Type B pancreatic cell (in vitro differentiated cells): ENCODE results near the gene SYNPR. TPM values are rescaled to one million over a fixed set of nuclear protein-coding genes. Genes with fewer than 3 reads are reported as not detected.
A peak's percentile ranks its signal among the peaks of the same experiment; 100 is the strongest.

Experiments
- DNase-seq: peaks from one replicate; pipeline ENCODE4 v3.0.0; 2021; ENCODE audit warnings: mixed read lengths; ENCODE audit not compliant: unreplicated experiment; ENCODE audit errors: extremely low spot score
- H3K27ac Mint-ChIP-seq: 2 replicates; pipeline ENCODE4 v1.8.0; 2021; ENCODE audit warnings: mild to moderate bottlenecking, mixed read lengths
- H3K27me3 Mint-ChIP-seq: 2 replicates; pipeline ENCODE4 v1.8.0; 2021; ENCODE audit warnings: mixed read lengths
- H3K36me3 Mint-ChIP-seq: 2 replicates; pipeline ENCODE4 v1.8.0; 2021; ENCODE audit warnings: mixed read lengths
- H3K4me1 Mint-ChIP-seq: one replicate; pipeline ENCODE4 v1.8.0; 2021; ENCODE audit warnings: mixed read lengths; ENCODE audit not compliant: unreplicated experiment
- H3K4me3 Mint-ChIP-seq: 2 replicates; pipeline ENCODE4 v1.8.0; 2021; ENCODE audit warnings: mild to moderate bottlenecking, mixed read lengths
- H3K9me3 Mint-ChIP-seq: 2 replicates; pipeline ENCODE4 v1.8.0; 2021; ENCODE audit warnings: mixed read lengths
- total RNA-seq: library from RNA; stranded (reverse); gene quantifications from 2 replicates; pipeline ENCODE4 v1.2.1, GENCODE V29; 2021; ENCODE audit warnings: low replicate concordance
- TF ChIP-seq, protein P1 (sequence below): fragments of 200-600 bp; sonication (generic); conservative IDR thresholded peaks from 2 replicates; pipeline ENCODE4 v1.5.0; 2021; ENCODE audit warnings: antibody characterized with exemption, mild to moderate bottlenecking

The SYNPR gene
- total RNA-seq, 1 donor from 2014 or later = 2.3 TPM

DNA sequence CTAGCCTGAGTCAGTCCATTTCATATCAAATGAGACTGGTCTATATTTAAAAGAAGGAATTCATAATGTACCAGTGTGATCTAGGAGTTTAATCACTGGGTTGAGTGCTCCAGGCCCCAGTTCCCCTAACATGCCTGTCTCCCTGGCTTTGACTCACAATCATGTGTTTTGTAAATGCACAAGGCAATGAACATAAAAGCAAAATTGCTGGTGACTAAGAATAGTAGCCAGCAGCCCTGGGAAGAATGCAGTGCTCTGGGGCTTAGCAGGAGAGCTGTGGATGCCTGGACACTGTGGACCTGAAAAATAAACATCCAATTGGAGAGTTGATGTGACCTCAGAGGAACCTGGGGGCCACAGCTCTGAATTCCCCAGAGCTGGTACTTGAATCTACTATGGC is 50.3 kb downstream of the SYNPR start:
- TF ChIP-seq, protein P1, sequence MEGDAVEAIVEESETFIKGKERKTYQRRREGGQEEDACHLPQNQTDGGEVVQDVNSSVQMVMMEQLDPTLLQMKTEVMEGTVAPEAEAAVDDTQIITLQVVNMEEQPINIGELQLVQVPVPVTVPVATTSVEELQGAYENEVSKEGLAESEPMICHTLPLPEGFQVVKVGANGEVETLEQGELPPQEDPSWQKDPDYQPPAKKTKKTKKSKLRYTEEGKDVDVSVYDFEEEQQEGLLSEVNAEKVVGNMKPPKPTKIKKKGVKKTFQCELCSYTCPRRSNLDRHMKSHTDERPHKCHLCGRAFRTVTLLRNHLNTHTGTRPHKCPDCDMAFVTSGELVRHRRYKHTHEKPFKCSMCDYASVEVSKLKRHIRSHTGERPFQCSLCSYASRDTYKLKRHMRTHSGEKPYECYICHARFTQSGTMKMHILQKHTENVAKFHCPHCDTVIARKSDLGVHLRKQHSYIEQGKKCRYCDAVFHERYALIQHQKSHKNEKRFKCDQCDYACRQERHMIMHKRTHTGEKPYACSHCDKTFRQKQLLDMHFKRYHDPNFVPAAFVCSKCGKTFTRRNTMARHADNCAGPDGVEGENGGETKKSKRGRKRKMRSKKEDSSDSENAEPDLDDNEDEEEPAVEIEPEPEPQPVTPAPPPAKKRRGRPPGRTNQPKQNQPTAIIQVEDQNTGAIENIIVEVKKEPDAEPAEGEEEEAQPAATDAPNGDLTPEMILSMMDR = no peak
- Mint-ChIP-seq H3K27ac (no peak overlapping the region), H3K4me1 (peaks cover 12% of the 10 kb centered on the region), H3K4me3 (no peak overlapping the region), H3K9me3 (no peaks in the 10 kb centered on the region), H3K36me3 (no peaks in the 10 kb centered on the region), H3K27me3 (peaks cover 3% of the 10 kb centered on the region)
- no peak for DNase-seq

DNA sequence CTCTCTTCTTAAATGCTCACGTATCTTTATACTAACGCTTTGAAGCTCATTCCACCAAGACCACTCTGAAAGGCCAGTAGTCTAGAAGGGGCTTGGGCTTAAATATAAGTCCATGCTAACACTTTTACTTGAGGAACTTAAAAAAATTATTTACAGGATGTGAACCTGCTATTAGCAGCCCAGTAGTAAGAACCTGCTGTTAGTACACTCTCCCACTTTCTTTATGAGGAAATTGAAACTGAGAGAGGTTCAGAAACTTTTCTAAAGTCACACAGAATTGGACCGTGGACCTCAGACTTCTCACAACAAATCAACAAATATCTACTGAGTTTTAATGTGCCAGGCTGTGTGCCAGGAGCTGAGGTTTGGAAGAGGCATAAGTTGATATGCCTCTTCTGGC is 53.4 kb downstream of the SYNPR start:
- H3K27ac Mint-ChIP-seq = no peak overlapping the region
- H3K4me1 Mint-ChIP-seq = peaks cover 12% of the 10 kb centered on the region
- peaks cover 3% of the 10 kb centered on the region for H3K27me3 Mint-ChIP-seq
- no peaks in the 10 kb centered on the region for H3K9me3 Mint-ChIP-seq
- H3K4me3 Mint-ChIP-seq = no peak overlapping the region
- DNase-seq = no peak
- H3K36me3 Mint-ChIP-seq = no peaks in the 10 kb centered on the region
- TF ChIP-seq, protein P1 = no peak

DNA sequence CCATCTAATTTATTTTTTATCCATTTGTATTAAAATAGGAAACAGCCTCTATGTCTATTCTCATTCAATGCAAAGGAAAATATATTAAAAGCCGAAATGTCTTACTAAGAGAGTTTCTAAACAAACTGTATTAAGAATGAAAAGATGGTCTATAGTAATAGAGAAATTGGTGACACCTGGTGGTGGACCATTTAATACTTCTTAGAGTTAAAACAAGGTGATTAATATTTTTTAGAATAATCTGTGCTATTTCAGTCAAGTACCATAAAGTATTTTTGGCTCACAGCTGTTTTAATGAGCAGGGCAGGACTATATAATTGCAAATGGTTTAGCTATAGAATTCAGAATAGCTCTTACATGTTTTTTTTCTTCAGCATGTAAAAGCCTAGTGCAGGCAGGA is 55.7 kb downstream of the SYNPR start:
- peaks cover under 1% of the 10 kb centered on the region for H3K4me1 Mint-ChIP-seq
- no peak overlapping the region for H3K4me3 Mint-ChIP-seq

DNA sequence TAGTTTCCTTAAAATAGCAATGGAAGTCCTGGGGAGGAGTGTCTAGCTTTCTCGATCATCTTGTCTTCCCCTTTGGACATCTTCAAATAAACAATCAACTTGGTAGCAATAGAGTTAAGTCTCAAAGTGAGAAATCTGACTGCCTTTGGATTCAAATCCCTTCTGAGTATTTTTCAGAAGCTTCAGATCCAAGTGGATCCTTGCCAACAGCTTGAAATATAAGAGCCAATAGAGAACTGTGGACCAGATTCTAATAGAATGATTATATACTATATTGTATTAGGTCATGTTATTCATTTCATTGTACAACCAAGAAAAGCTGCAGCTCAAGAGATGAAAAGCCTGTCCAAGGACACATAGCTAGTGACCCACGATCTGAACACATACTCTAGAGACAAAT is 60.2 kb downstream of the SYNPR start:
- no peaks in the 10 kb centered on the region for H3K9me3 Mint-ChIP-seq
- no peaks in the 10 kb centered on the region for H3K36me3 Mint-ChIP-seq
- no peaks in the 10 kb centered on the region for H3K27me3 Mint-ChIP-seq
- peaks cover 7% of the 10 kb centered on the region for H3K4me1 Mint-ChIP-seq
- no peak overlapping the region for H3K27ac Mint-ChIP-seq
- TF ChIP-seq, protein P1 = no peak
- DNase-seq = no peak
- H3K4me3 Mint-ChIP-seq = no peak overlapping the region

More for the DNA sequence above, 55.7 kb downstream of the SYNPR start:
- peaks cover 3% of the 10 kb centered on the region for H3K27me3 Mint-ChIP-seq
- no peak for DNase-seq
- no peaks in the 10 kb centered on the region for H3K9me3 Mint-ChIP-seq
- H3K27ac Mint-ChIP-seq = no peak overlapping the region
- TF ChIP-seq, protein P1 = peak; percentile 56
- H3K36me3 Mint-ChIP-seq = no peaks in the 10 kb centered on the region

DNA sequence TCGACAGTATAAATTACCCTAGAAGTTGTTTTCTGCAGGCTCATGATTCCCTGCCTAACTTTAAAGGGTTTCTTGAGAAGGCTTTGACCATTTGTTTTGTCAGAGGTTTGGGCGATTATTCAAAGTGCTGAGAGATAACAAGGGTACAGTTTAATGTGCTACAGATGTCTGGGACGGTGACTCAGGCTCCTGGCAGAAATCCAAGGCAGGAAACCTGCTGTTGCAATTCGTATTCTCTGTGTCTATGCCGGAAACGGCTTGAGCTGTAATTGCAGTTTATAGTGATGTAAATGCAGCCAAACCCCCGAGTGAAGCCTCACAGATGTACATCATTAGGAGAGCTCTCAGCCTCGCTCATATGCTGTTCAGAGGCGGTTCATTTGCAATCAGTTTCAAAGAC is 65.6 kb downstream of the SYNPR start:
- Mint-ChIP-seq H3K9me3 (no peaks in the 10 kb centered on the region), H3K27ac (peak overlapping the region; percentile 92), H3K4me3 (peak overlapping the region; percentile 75), H3K36me3 (no peaks in the 10 kb centered on the region), H3K4me1 (peaks cover 25% of the 10 kb centered on the region), H3K27me3 (no peaks in the 10 kb centered on the region)
- TF ChIP-seq, protein P1 = no peak
- peak; percentile 84 for DNase-seq

DNA sequence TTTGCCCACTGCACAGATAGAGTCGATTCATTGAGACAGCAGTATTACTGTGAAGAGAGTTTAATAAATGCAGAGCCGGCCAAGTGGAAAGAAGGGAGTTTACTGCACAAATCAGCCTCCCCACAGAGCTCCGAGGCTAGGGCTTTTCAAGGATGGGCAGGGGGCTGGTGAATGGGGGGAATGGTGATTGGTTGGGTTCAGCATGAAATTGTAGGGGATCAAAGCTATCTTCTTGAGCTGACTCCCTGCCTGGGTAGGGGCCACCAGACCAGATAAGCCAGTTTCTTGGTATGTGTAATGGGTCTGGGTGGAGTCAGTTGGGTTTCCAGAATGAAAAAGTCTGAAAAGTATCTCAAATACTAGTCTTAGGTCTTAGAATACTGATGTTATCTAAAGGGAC is 66.6 kb downstream of the SYNPR start:
- DNase-seq = no peak
- Mint-ChIP-seq H3K27ac (peak overlapping the region; percentile 95), H3K4me3 (peak overlapping the region; percentile 80), H3K27me3 (no peaks in the 10 kb centered on the region), H3K9me3 (no peaks in the 10 kb centered on the region), H3K36me3 (no peaks in the 10 kb centered on the region), H3K4me1 (peaks cover 29% of the 10 kb centered on the region)
- TF ChIP-seq, protein P1 = no peak
